Nucleus accumbens (tissue), 56 donors: ENCODE measurements around the gene PYGO2.
"Not testable (repeated sequence)": the region's sequence is repeated elsewhere in the genome, so short reads cannot be mapped to it uniquely, and the experiment has no call there.

ENCODE experiments used
- DNase-seq, 56 donors: peaks; one replicate each; lab custom pipeline; 2025; lab: John Stamatoyannopoulos, UW

The PYGO2 gene

GRCh38 chr1:155000726-155001424 lies 39.3 kb upstream of the PYGO2 start:
- peak in 54 of 56 donors; percentile 34 to 96 (median 80) for DNase-seq

- peak in 11 of 56 donors; percentile 47 to 76 (median 69) for DNase-seq
Measured at GRCh38 chr1:155000411-155000725, 38.8 kb upstream of the PYGO2 start.

- DNase-seq, result peak in 2 of 56 donors; percentile 41 to 45
Measured at GRCh38 chr1:154999571-155000410, 38.2 kb upstream of the PYGO2 start.

GRCh38 chr1:154998818-154999570 lies 37.4 kb upstream of the PYGO2 start:
- DNase-seq, result peak in 41 of 56 donors; percentile 14 to 70 (median 38)

- DNase-seq, result no peak
Measured at GRCh38 chr1:154998201-154998780, 36.7 kb upstream of the PYGO2 start.

GRCh38 chr1:154996966-154997701 lies 35.6 kb upstream of the PYGO2 start:
- no peak for DNase-seq

GRCh38 chr1:154995301-154995983 lies 33.9 kb upstream of the PYGO2 start:
- peak in 12 of 56 donors; percentile 5 to 61 (median 20) for DNase-seq

GRCh38 chr1:154994591-154994990 lies 33.0 kb upstream of the PYGO2 start:
- no peak for DNase-seq

GRCh38 chr1:154994269-154994587 lies 32.6 kb upstream of the PYGO2 start:
- DNase-seq, result no peak

- no peak for DNase-seq
Measured at GRCh38 chr1:154993572-154994268, 32.1 kb upstream of the PYGO2 start, which contains the start of gene LENEP. Gene LENEP, plus strand, starts transcription at chr1:154993586. Its CDS starts 22 bp downstream, at chr1:154993608.

- peak in 1 of 56 donors; percentile 12 for DNase-seq
Measured at GRCh38 chr1:154992721-154993571, 31.4 kb upstream of the PYGO2 start.

GRCh38 chr1:154990276-154990675 lies 28.7 kb upstream of the PYGO2 start:
- DNase-seq, result no peak

GRCh38 chr1:154989195-154989860 lies 27.7 kb upstream of the PYGO2 start:
- DNase-seq, result no peak

GRCh38 chr1:154988058-154988954 lies 26.7 kb upstream of the PYGO2 start:
- DNase-seq, result no peak

GRCh38 chr1:154987326-154987725 lies 25.7 kb upstream of the PYGO2 start:
- DNase-seq, result no peak

- not testable (repeated sequence) for DNase-seq
Measured at GRCh38 chr1:154986736-154987135, 25.2 kb upstream of the PYGO2 start.
